HepG2 (cell line): ENCODE measurements around the gene PARN. TPM values are rescaled to one million over a fixed set of nuclear protein-coding genes. Genes with fewer than 3 reads are reported as not detected.
"Not testable (repeated sequence)": the region's sequence is repeated elsewhere in the genome, so short reads cannot be mapped to it uniquely, and the experiment has no call there.

Source experiments
- BRF2 ChIP-seq: sonication (generic); formaldehyde crosslinking; IDR thresholded peaks from 2 replicates; pipeline ENCODE4 v1.8.1; 2022; ENCODE audit warnings: mild to moderate bottlenecking, missing genetic modification reagents
- HMG20A ChIP-seq: IDR thresholded peaks from 2 replicates; pipeline ENCODE4 v1.6.1; 2016; ENCODE audit warnings: borderline replicate concordance
- HNF4A ChIP-seq: sonication (generic); formaldehyde crosslinking; IDR thresholded peaks from 2 replicates; pipeline ENCODE4 v1.4.0; 2020; ENCODE audit warnings: missing genetic modification reagents
- HOXA3 ChIP-seq: sonication (generic); formaldehyde crosslinking; IDR thresholded peaks from 2 replicates; pipeline ENCODE4 v1.5.0; 2020; ENCODE audit warnings: missing genetic modification reagents
- LBX2 ChIP-seq: sonication (generic); formaldehyde crosslinking; IDR thresholded peaks from 2 replicates; pipeline ENCODE4 v1.5.0; 2020; ENCODE audit warnings: missing genetic modification reagents, mild to moderate bottlenecking, borderline replicate concordance
- LCORL ChIP-seq, 2 experiments: fragments of 450-650 bp in 1 of 2; sonication (generic) in 1 of 2; formaldehyde crosslinking in 1 of 2; IDR thresholded peaks; 2 replicates each; pipeline versions ENCODE4 v1.5.0 to v1.6.1; 2017 to 2020; ENCODE audit warnings: antibody characterized with exemption in 1 of 2, missing genetic modification reagents in 1 of 2
- MLX ChIP-seq: IDR thresholded peaks from 2 replicates; pipeline ENCODE4 v1.6.1; 2016
- MTERF4 ChIP-seq: sonication (generic); formaldehyde crosslinking; IDR thresholded peaks from 2 replicates; pipeline ENCODE4 v1.8.0; 2023; ENCODE audit warnings: mild to moderate bottlenecking, missing genetic modification reagents
- NR1H2 ChIP-seq: sonication (generic); formaldehyde crosslinking; IDR thresholded peaks from 2 replicates; pipeline ENCODE4 v1.8.1; 2022; ENCODE audit warnings: low read depth, missing genetic modification reagents, borderline replicate concordance
- NRL ChIP-seq: sonication (generic); formaldehyde crosslinking; IDR thresholded peaks from 2 replicates; pipeline ENCODE4 v1.5.0; 2020; ENCODE audit warnings: missing genetic modification reagents, mild to moderate bottlenecking, moderate library complexity, borderline replicate concordance
- SALL1 ChIP-seq: sonication (generic); formaldehyde crosslinking; IDR thresholded peaks from 2 replicates; pipeline ENCODE4 v1.8.0; 2022; ENCODE audit warnings: mild to moderate bottlenecking, missing genetic modification reagents
- SMAD3 ChIP-seq: sonication (generic); formaldehyde crosslinking; IDR thresholded peaks from 2 replicates; pipeline ENCODE4 v1.4.0; 2020; ENCODE audit warnings: missing genetic modification reagents
- ZBTB7A ChIP-seq: sonication (generic); formaldehyde crosslinking; IDR thresholded peaks from 2 replicates; pipeline ENCODE4 v1.8.0; 2022; ENCODE audit warnings: mild to moderate bottlenecking, missing genetic modification reagents
- ZKSCAN8 ChIP-seq: IDR thresholded peaks from 2 replicates; pipeline ENCODE4 v1.6.1; 2016; ENCODE audit warnings: borderline replicate concordance, missing genetic modification reagents, missing compliant biosample characterization
- ZNF124 ChIP-seq: sonication (generic); formaldehyde crosslinking; IDR thresholded peaks from 2 replicates; pipeline ENCODE4 v1.4.0; 2020; ENCODE audit warnings: missing genetic modification reagents
- ZNF598 ChIP-seq: sonication (generic); formaldehyde crosslinking; IDR thresholded peaks from 2 replicates; pipeline ENCODE4 v1.5.1; 2020; ENCODE audit warnings: mild to moderate bottlenecking, missing genetic modification reagents, borderline replicate concordance
- ZNF614 ChIP-seq: IDR thresholded peaks from 2 replicates; pipeline ENCODE4 v1.6.1; 2018; ENCODE audit warnings: missing biosample characterization, missing genetic modification reagents, inconsistent platforms, borderline replicate concordance
- ZNF790 ChIP-seq: sonication (generic); formaldehyde crosslinking; IDR thresholded peaks from 2 replicates; pipeline ENCODE4 v1.8.0; 2022; ENCODE audit warnings: missing genetic modification reagents, mild to moderate bottlenecking, borderline replicate concordance
- ZSCAN25 ChIP-seq: sonication (generic); formaldehyde crosslinking; IDR thresholded peaks from 2 replicates; pipeline ENCODE4 v1.8.0; 2022; ENCODE audit warnings: mild to moderate bottlenecking, missing genetic modification reagents
- polyA plus RNA-seq, 8 experiments: library from polyadenylated mRNA; depleted of rRNA in 3 of 8; stranded (reverse) in 7 of 8; unstranded in 1 of 8; fragments of >200 nt; fragmentation: Illumina TruSeq in 4 of 8; extraction: Trizol in 4 of 8; gene quantifications; 2 replicates each; pipeline versions ENCODE4 v1.2.1 to v1.2.3, GENCODE V29; 2011 to 2016; ENCODE audit warnings: low read depth in 4 of 8, missing spikeins in 1 of 8, mixed read lengths in 1 of 8; ENCODE audit not compliant: insufficient read depth in 1 of 8
- total RNA-seq, 5 experiments: library from RNA; depleted of rRNA; stranded (reverse); fragments of >200 nt; fragmentation: Illumina TruSeq; extraction: Trizol; gene quantifications; 2 replicates each; pipeline ENCODE4 v1.2.3, GENCODE V29; 2016; ENCODE audit warnings: low read depth in 1 of 5
- TF ChIP-seq, protein P1 (sequence below): IDR thresholded peaks from 2 replicates; pipeline ENCODE4 v1.6.1; 2016; ENCODE audit warnings: low read depth, control low read depth
- TF ChIP-seq, protein P2 (sequence below): sonication (generic); formaldehyde crosslinking; IDR thresholded peaks from 2 replicates; pipeline ENCODE4 v1.8.1; 2023; ENCODE audit warnings: mild to moderate bottlenecking, missing genetic modification reagents

PARN gene
- total and polyA plus RNA-seq, 2 of the 13 experiments (the other 11 are each of a cell fraction or from before 2014, with no cell fraction given) = 13.3 to 47.6 TPM

GRCh38 chr16:14402114-14403000 lies 227.7 kb downstream of the PARN start (continued):
- peak; percentile 55; the same call in 1 of the 2 replicates for TF ChIP-seq HMG20A (CRISPR knock-in tag)
- TF ChIP-seq, protein P1, sequence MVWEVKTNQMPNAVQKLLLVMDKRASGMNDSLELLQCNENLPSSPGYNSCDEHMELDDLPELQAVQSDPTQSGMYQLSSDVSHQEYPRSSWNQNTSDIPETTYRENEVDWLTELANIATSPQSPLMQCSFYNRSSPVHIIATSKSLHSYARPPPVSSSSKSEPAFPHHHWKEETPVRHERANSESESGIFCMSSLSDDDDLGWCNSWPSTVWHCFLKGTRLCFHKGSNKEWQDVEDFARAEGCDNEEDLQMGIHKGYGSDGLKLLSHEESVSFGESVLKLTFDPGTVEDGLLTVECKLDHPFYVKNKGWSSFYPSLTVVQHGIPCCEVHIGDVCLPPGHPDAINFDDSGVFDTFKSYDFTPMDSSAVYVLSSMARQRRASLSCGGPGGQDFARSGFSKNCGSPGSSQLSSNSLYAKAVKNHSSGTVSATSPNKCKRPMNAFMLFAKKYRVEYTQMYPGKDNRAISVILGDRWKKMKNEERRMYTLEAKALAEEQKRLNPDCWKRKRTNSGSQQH (CRISPR knock-in tag) = peak; percentile 30; the same call in 1 of the 2 replicates
- TF ChIP-seq ZNF614 = peak; percentile 77; the same call in 1 of the 2 replicates
- TF ChIP-seq SMAD3 (CRISPR knock-in tag) = 0 out of 2 replicates have a peak, but pooled peaks have one; percentile 45
- TF ChIP-seq ZNF598 (CRISPR knock-in tag) = 0 out of 2 replicates have a peak, but pooled peaks have one; percentile 15
- TF ChIP-seq SALL1 = peak; percentile 70
- TF ChIP-seq ZNF790 (CRISPR knock-in tag) = 0 out of 2 replicates have a peak, but pooled peaks have one; percentile 60
- TF ChIP-seq ZNF124 (CRISPR knock-in tag) = peak; percentile 53; the same call in 1 of the 2 replicates
- TF ChIP-seq, protein P2, sequence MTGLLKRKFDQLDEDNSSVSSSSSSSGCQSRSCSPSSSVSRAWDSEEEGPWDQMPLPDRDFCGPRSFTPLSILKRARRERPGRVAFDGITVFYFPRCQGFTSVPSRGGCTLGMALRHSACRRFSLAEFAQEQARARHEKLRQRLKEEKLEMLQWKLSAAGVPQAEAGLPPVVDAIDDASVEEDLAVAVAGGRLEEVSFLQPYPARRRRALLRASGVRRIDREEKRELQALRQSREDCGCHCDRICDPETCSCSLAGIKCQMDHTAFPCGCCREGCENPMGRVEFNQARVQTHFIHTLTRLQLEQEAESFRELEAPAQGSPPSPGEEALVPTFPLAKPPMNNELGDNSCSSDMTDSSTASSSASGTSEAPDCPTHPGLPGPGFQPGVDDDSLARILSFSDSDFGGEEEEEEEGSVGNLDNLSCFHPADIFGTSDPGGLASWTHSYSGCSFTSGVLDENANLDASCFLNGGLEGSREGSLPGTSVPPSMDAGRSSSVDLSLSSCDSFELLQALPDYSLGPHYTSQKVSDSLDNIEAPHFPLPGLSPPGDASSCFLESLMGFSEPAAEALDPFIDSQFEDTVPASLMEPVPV (CRISPR knock-in tag) = 0 out of 2 replicates have a peak, but pooled peaks have one; percentile 45
- TF ChIP-seq NRL (CRISPR knock-in tag) = peak; percentile 44; the same call in 1 of the 2 replicates
- TF ChIP-seq LBX2 = 0 out of 2 replicates have a peak, but pooled peaks have one; percentile 46
- peak; percentile 37; the same call in 1 of the 2 replicates for TF ChIP-seq MLX (CRISPR knock-in tag)
- peak; percentile 79; the same call in 1 of the 2 replicates for TF ChIP-seq NR1H2 (CRISPR knock-in tag)
- TF ChIP-seq ZSCAN25 (CRISPR knock-in tag) = 0 out of 2 replicates have a peak, but pooled peaks have one; percentile 34
- TF ChIP-seq LCORL (IDR thresholded peaks at IDR 0.05) = not testable (repeated sequence)
- TF ChIP-seq LCORL (CRISPR knock-in tag; IDR thresholded peaks at IDR 0.05) = peak; percentile 52; the same call in 1 of the 2 replicates
- peak; percentile 81 for TF ChIP-seq HNF4A (CRISPR knock-in tag)
- peak; percentile 36; the same call in 1 of the 2 replicates for TF ChIP-seq ZBTB7A (CRISPR knock-in tag)
- TF ChIP-seq BRF2 = peak; percentile 60; the same call in 1 of the 2 replicates
- TF ChIP-seq HOXA3 (CRISPR knock-in tag) = peak; percentile 57
- 0 out of 2 replicates have a peak, but pooled peaks have one; percentile 18 for TF ChIP-seq MTERF4
- TF ChIP-seq ZKSCAN8 (CRISPR knock-in tag) = peak; percentile 71; the same call in 1 of the 2 replicates
